ENCODE measurements around the gene FST.

Gene FST

DNA sequence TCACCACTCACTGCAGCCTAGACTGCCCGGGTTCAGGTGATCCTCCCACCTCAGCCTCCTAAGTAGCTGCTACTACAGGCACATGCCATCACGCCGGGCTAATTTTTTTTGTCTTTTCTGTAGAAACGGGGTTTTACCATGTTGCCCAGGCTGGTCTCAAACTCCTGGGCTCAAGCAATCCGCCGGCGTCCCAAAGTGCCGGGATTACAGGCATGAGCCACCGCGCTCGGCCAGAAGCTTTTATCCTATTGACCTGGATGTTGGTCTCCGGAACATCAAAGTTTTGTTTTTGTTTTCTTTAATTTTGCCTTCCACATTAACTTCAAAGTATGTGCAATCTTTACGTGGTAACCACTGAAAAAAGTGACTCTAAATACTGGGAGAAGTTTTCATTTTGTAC, 42.4 kb upstream of the FST start:
- Mint-ChIP-seq H3K36me3 (ENCODE audit: low read depth) (no peaks in the 10 kb centered on the region), H3K27me3 (ENCODE audit: low read depth) (no peaks in the 10 kb centered on the region), H3K4me1 (peaks cover 52% of the 10 kb centered on the region), H3K4me3 (no peak overlapping the region), H3K9me3 (no peaks in the 10 kb centered on the region), H3K27ac (peak overlapping the region; percentile 8 to 78 (median 76))
- TF ChIP-seq, protein P1, sequence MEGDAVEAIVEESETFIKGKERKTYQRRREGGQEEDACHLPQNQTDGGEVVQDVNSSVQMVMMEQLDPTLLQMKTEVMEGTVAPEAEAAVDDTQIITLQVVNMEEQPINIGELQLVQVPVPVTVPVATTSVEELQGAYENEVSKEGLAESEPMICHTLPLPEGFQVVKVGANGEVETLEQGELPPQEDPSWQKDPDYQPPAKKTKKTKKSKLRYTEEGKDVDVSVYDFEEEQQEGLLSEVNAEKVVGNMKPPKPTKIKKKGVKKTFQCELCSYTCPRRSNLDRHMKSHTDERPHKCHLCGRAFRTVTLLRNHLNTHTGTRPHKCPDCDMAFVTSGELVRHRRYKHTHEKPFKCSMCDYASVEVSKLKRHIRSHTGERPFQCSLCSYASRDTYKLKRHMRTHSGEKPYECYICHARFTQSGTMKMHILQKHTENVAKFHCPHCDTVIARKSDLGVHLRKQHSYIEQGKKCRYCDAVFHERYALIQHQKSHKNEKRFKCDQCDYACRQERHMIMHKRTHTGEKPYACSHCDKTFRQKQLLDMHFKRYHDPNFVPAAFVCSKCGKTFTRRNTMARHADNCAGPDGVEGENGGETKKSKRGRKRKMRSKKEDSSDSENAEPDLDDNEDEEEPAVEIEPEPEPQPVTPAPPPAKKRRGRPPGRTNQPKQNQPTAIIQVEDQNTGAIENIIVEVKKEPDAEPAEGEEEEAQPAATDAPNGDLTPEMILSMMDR (IDR thresholded peaks at IDR 0.05; ENCODE audit: unreplicated experiment in 3 of 3): no peak

GRCh38 chr5:53438486-53439472, 41.6 kb upstream of the FST start:
- Mint-ChIP-seq H3K9me3 (no peaks in the 10 kb centered on the region), H3K27ac (peak overlapping the region; percentile 8 to 78 (median 76)), H3K36me3 (ENCODE audit: low read depth) (no peaks in the 10 kb centered on the region), H3K27me3 (ENCODE audit: low read depth) (no peaks in the 10 kb centered on the region), H3K4me3 (no peak overlapping the region), H3K4me1 (peaks cover 50% of the 10 kb centered on the region)
- TF ChIP-seq, protein P1 (IDR thresholded peaks at IDR 0.05; ENCODE audit: unreplicated experiment in 3 of 3): peak in 1 of 3 experiments; percentile 7

DNA sequence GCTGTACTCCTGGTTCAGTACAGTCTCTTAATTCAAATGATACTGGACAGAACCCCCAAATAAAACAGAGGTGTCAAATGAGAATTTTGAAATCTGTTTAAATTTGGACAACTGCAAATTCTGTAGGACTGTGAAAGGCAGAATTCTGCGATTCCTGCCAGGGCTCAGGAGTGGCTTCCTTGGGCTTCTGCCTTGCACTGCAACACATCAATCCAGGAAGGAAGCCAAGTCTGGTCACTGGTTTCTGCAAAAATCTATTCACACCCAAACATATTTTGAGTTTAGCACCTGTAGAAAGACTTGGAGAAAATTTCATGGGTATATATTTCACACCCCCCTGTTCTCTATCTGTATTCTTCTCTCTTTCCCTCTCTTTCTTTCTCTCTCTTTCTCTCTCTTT, 37.5 kb upstream of the FST start:
- Mint-ChIP-seq H3K4me3 (no peak overlapping the region), H3K4me1 (peaks cover 37% of the 10 kb centered on the region), H3K36me3 (ENCODE audit: low read depth) (no peaks in the 10 kb centered on the region), H3K27me3 (ENCODE audit: low read depth) (no peaks in the 10 kb centered on the region), H3K9me3 (no peaks in the 10 kb centered on the region), H3K27ac (peak overlapping the region in 1 of 3 experiments; percentile 39)
- TF ChIP-seq, protein P1 (IDR thresholded peaks at IDR 0.05; ENCODE audit: unreplicated experiment in 3 of 3): no peak

- Mint-ChIP-seq H3K27me3 (ENCODE audit: low read depth) (no peaks in the 10 kb centered on the region), H3K36me3 (ENCODE audit: low read depth) (no peaks in the 10 kb centered on the region), H3K4me1 (peaks cover 15% of the 10 kb centered on the region), H3K9me3 (no peaks in the 10 kb centered on the region), H3K27ac (peak overlapping the region in 1 of 3 experiments; percentile 73), H3K4me3 (no peak overlapping the region)
- TF ChIP-seq, protein P1 (IDR thresholded peaks at IDR 0.05; ENCODE audit: unreplicated experiment in 3 of 3): no peak
Observed at GRCh38 chr5:53445569-53445968, 34.9 kb upstream of the FST start.

GRCh38 chr5:53446908-53447307, 33.5 kb upstream of the FST start:
- Mint-ChIP-seq H3K4me1 (peaks cover 10% of the 10 kb centered on the region), H3K27me3 (ENCODE audit: low read depth) (no peaks in the 10 kb centered on the region), H3K27ac (no peak overlapping the region), H3K9me3 (no peaks in the 10 kb centered on the region), H3K36me3 (ENCODE audit: low read depth) (no peaks in the 10 kb centered on the region), H3K4me3 (no peak overlapping the region)
- TF ChIP-seq, protein P1 (IDR thresholded peaks at IDR 0.05; ENCODE audit: unreplicated experiment in 3 of 3): no peak

Measured in nephron (organoid).